ENCODE results near the gene CENPC.
A peak's percentile ranks its signal among the peaks of the same experiment; 100 is the strongest.
"Not testable (repeated sequence)": the region's sequence is repeated elsewhere in the genome, so short reads cannot be mapped to it uniquely, and the experiment has no call there.

Gene CENPC

DNA sequence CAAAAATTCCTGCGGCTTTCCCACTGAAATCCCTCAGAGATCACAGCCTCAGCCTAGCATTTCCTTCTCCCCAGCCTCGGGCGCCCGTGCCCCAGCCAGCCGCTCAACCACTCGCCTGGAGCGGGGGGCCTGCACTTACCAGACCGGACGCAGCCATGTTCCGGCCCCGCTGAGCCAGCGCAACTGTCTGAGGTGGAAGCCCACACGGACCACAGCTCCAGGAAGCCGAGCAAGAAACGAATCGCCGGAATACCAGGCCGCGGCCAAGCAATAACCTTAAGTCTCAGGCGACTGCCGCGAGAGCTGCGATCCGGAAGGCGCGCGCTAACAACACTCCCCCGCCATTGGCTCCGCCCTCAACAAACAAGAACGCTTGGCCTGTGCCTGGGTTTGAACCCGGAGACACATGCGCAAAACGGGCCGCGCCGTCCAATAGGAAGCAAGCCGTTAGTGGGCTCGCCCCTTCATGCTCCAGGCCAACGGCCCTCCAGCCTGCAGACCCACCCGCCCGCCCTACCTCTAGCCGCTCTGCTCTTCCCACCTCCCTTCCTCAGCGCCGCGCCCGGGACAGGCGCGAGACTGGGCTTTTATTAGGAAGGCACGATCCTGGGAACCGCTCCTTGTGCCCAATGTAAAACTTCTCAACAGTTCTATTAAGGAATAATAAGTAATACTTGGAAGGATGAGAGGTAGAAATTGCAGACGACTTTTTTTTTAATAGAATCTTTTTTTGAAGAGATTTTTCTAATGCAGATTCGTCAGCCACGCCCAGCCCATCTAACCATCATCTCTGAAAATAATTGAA is at the start of gene CENPC:
TSS of gene CENPC (minus strand) at position 305 of the 805 bp plus-strand sequence. CDS start at position 157, 148 bp downstream.
- DNase-seq (ENCODE audit: low read depth in 2 of 2) = peak; percentile 78 to 84

DNA sequence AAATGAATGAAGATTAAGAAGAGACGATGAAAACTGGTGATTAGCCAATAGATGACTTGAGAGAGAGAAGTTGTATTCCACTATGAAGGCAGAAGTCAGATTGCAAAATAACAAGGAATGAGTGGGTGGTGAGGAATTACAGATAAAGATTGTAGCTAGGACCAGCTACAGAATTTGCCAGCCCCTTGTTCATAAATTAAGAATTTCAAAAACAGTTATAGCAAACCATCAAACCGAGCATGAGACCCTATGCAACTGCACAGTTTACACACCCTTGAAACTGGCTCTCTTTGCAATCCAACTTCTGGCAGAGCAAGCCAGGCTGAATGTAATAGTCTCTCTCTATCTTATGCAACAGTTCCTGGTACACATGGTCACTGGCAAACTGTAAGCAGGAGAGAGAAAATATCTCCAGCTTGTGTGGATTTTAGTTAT is 48.5 kb upstream of the CENPC start:
- DNase-seq (ENCODE audit: low read depth in 2 of 2) = no peak

GRCh38 chr4:67587156-67587555 is 41.9 kb upstream of the CENPC start:
- DNase-seq (ENCODE audit: low read depth in 2 of 2) = no peak

GRCh38 chr4:67584496-67584895 is 39.2 kb upstream of the CENPC start:
- no peak for DNase-seq (ENCODE audit: low read depth in 2 of 2)

DNA sequence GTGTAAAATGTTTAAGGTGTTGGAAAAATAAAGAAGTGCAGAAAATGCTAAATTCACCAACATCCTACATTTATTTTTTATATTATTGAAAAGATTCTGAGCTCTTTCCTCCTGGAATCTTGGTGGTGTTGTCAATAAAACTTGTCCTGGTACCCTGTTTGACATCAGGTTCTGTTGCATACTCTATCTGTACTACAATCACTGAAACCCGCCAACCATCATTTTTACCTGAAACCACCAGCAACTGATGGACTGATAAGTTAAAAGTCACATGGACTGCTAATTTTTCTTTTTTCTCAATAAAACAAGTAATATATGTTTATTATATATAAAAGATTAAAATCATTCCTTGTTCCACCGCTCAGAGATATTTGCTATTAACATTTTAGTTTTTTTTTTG is 36.6 kb upstream of the CENPC start:
- DNase-seq (ENCODE audit: low read depth in 2 of 2) = no peak

GRCh38 chr4:67581208-67581857 is 36.0 kb upstream of the CENPC start:
- no peak for DNase-seq (ENCODE audit: low read depth in 2 of 2)

DNA sequence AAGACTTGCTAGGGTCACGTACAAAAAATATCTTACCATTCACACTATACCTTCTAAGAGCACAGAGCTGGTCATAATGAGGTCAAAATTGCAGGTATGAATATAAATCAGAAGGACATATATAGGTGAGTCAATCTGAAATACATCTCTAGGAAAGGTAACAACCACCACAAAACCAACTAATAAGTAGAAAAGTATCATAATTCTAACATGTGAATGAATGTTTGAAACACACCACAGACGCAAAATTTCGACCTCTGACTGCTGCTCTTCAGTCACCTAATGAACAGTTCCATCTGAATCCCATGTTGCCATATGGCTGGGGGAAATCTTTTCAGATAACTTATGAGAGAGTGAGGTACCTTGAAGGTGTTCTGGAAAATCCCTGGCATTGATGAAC is 35.3 kb upstream of the CENPC start:
- DNase-seq (ENCODE audit: low read depth in 2 of 2) = no peak

DNA sequence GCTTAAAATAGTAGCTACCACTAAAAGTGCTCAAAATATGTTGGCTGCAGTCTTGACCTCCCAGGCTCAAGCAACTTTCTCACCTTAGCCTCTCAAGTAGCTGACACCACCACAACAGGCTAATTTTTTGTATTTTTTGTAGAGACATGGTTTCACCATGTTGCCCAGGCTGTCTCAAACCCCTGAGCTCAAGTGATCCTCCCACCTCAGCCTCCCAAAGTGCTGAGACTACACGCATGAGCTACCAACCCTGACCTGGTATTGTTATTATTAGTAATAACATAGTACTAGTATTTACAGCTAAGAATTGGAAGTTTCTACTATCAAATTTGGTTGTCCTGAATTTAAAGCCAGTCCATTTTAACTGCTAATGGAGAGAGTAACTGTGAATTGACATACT is 31.2 kb upstream of the CENPC start:
- no peak for DNase-seq (ENCODE audit: low read depth in 2 of 2)

- no peak for DNase-seq (ENCODE audit: low read depth in 2 of 2)
Measured at GRCh38 chr4:67576059-67576466, 30.8 kb upstream of the CENPC start.

DNA sequence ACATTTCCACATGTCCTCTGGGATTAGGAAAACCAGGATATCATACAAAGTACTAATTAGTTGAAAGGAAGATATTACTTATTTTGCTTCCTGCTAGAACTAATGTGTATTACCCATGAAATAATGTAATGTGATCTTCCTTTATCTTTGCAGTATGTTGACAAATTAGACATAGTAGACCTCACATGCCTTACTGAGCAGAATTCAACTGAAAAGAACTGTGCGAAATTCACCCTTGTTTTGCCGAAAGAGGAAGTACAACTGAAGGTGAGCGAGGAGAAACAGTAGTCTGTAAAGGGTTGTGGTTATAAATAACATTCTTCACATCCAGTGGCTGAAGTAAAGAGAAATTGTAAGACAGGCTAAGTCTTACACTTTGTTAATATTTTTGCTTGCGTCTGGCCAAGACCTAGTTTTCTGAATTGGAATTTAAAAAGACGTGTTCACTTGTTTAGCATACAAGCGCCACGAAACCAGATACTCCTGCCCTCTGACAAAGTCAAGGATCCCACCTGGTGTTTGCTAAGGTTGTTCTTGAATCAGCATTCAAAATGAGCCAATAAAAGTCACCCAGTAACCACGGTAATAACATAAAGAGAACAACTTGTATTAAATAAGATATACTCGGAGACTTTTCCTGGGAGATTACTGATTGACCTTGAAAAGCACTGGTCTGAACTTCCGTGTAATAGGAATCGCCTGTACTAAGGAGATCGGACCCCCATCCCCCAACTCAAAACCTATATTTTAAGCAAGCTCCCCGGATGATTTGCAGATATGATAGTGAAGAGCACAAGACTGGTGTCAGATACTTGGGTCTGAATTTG is 30.1 kb upstream of the CENPC start:
- no peak for DNase-seq (ENCODE audit: low read depth in 2 of 2)

GRCh38 chr4:67573193-67573592 is 27.9 kb upstream of the CENPC start:
- no peak for DNase-seq (ENCODE audit: low read depth in 2 of 2)

GRCh38 chr4:67571975-67572374 is 26.7 kb upstream of the CENPC start:
- DNase-seq (ENCODE audit: low read depth in 2 of 2) = no peak

- no peak for DNase-seq (ENCODE audit: low read depth in 2 of 2)
Measured at GRCh38 chr4:67570537-67570936, 25.2 kb upstream of the CENPC start.

DNA sequence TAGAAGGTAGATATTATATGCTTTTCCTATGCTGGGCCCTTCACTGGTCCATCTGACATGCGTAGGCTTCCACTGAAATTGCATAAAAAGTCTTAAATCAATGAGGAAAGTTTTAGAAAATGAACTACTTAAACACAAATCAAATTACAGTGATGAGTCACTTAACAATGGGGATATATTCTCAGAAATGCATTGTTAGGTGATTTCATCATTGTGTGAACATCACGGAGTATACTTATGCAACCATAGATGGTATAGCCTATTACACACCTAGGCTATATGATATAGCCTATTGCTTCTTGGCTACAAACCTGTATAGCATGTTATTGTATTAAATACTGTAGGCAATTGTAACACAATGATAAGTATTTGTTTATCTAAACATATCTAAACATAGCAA is 23.5 kb upstream of the CENPC start:
- DNase-seq (ENCODE audit: low read depth in 2 of 2) = no peak

DNA sequence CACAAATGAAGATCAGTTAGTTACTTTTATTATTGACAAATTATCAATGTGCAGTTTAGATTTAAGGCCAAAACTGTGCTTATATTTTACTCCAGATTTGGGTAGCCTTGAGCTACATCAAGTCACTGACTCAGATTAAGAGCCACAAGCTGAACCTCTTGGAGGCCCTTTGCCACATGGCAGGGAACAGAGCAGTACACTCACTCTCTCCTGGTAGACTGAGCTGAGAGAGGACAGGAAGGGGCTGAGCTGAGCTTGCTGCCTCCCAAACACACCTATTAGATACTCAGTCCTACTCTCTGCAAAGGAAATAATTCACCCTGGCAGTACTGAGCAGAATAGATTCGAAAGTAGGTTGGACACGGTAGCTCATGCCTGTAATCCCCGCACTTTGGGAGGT is 21.0 kb upstream of the CENPC start:
- no peak for DNase-seq (ENCODE audit: low read depth in 2 of 2)

- no peak for DNase-seq (ENCODE audit: low read depth in 2 of 2)
Measured at GRCh38 chr4:67565284-67565683, 20.0 kb upstream of the CENPC start.

GRCh38 chr4:67558493-67558892 is 13.2 kb upstream of the CENPC start, which contains the start of gene STAP1:
Gene STAP1, plus strand, starts transcription at chr4:67558727. Its CDS starts 83 bp downstream, at chr4:67558810.
- DNase-seq (ENCODE audit: low read depth in 2 of 2) = no peak

DNA sequence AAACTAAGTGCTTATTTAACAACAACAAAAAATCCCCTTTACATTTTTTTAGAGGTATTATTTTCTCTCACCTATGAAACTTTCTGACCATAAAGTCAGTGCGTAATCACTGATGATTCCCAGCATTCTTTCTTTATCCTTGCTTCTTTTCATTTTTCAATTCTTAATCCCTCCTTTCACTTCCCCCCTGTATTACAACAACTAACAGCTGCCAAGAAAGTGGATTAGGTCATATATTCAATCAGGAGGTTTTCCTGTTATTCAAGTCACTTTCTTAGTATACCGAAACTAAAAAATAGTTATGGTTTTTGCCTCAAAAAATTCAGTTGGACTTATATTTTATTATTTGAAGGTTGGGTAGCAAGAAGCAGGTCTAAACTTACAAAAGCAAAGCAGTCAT is 11.1 kb upstream of the CENPC start:
- DNase-seq (ENCODE audit: low read depth in 2 of 2) = no peak

DNA sequence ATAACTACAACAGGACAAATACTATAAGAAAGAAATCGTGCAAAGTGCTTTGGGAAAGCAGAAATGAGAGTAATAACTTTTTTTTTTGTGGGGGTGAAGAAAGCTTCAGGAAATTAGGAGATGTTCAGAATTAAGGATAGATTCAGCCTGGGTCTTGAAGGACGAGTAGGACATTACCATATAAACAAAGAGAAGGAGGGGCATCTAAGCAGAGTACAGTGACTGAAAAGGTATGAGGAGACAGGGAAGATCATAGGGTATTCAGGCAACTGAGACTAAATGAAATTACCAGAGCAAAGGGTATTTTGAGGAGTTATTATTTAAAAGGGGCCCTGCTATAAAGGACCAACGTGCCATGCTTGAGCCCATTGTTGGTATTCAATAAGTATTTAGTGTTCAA is 10.1 kb upstream of the CENPC start:
- DNase-seq (ENCODE audit: low read depth in 2 of 2) = no peak

DNA sequence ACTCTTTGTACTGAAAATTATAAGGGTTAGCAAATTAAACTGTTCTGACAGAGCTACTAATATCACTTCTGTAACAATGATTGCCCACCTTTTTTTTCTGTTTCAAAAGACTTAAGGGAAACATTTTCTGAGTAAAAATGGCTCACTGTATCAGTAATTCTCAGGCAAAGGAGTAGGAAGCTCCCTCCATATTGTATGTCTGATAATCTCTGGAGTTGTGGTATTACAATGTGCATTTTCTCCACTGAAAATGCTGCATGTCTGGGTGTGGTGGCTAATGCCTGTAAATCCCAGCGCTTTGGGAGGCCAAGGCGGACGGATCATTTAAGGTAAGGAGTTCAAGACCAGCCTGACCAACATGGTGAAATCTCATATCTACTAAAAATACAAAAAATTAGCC is 8.8 kb upstream of the CENPC start:
- DNase-seq (ENCODE audit: low read depth in 2 of 2) = no peak

- DNase-seq (ENCODE audit: low read depth in 2 of 2) = not testable (repeated sequence)
Measured at GRCh38 chr4:67552146-67552792, 7.0 kb upstream of the CENPC start.

GRCh38 chr4:67550857-67551256 is 5.6 kb upstream of the CENPC start:
- DNase-seq (ENCODE audit: low read depth in 2 of 2) = no peak
